ENCODE data around the gene KCNIP4.
"Not testable (repeated sequence)": the region's sequence is repeated elsewhere in the genome, so short reads cannot be mapped to it uniquely, and the experiment has no call there.

Gene KCNIP4

DNA sequence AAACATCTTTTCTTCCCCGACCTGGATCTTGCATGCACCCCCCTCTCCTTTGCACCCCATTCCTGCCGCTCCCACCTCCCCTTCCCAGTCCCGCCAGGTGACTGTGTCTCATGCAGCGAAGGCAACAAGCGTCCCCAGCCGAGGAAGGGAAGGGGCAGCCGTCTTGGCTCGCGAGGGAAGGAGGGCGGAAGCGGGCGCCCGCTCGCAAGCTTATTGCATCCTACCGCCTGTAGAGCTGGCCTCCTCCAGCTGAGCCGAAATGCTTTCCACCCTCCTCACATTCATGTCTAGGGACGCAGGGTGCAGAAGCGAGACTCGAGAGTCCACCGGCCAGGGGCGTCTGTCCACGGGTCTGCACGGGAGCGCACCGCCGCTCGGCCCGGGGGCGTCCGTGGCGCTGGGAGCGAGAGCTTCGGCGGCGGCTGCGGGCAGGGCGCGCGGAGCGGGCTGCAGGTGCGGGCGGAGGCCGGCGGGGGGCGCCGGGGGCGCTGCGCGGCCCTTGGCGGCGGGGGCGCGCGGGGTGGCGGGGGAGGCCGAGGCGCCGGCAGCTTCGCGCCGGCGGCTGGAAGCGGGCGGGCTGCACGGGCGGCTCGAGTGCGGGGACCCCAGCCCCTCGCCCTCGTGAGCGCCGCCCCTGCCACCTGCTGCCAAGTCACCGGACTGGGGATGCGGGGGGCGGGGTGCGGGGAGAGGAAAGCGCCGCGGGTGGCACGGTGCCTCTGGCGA is at the start of gene KCNIP4:
KCNIP4 (minus strand) TSS at position 426 of the 726 bp plus-strand sequence.
- DNase-seq = no peak

- DNase-seq = not testable (repeated sequence)
These were observed 48.0 kb upstream of the KCNIP4 start for GRCh38 chr4:21996618-21997017.

DNA sequence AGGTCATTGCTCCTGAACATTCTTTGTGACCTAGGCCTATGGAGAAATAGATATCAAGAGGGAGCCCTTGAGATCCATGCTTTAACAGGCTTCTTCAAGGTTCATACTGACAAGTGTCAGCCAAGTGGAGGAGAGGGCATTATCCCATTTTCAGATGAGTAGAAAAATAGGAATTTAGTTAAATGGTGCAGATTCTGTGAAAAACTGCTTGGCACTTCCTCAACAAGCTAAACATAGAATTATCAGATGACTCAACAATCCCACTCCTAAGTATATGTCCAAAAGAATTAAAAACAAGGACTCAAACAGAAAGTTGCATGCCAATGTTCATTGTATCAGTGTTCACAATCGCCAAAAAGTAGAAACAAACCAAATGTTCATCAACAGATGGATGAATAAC is 43.8 kb upstream of the KCNIP4 start:
- DNase-seq = no peak

DNA sequence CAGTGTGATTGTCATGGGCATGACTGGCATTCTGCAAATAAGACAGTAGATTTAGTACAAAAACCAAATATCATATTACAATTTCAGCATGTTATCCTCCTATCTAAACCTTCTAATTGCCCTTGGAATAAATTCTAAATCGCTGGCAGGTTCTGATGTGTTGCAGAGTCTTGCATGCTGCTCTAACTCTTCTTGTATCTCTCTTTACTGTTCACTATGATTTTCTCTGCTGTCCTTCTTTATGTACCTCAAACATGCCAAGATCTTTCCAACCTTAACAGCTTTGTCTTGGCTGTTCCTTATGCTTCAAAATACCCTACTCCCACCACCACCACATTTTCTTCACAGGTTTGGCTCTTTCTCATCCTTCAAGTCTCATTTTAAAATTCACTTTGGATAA is 43.0 kb upstream of the KCNIP4 start:
- no peak for DNase-seq

DNA sequence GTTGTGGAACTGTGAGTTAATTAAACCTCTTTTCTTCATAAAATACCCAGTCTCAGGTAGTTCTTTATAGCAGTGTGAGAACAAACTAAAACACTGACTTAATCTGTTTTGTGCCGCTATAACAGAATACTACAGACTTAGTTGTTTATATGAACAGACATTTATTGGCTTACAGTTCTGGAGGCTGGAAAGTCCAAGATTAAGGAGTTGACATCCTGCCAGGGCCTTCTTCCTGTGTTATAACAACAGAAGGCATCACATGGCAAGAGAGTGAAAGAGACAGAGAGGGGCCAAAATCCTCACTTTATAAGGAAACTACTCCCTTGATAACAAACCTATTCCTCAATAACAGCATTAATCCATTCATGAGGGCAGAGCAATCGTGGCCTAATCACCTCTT is 42.5 kb upstream of the KCNIP4 start:
- no peak for DNase-seq

- DNase-seq = no peak
These were observed 40.8 kb upstream of the KCNIP4 start for GRCh38 chr4:21989351-21989750.

DNA sequence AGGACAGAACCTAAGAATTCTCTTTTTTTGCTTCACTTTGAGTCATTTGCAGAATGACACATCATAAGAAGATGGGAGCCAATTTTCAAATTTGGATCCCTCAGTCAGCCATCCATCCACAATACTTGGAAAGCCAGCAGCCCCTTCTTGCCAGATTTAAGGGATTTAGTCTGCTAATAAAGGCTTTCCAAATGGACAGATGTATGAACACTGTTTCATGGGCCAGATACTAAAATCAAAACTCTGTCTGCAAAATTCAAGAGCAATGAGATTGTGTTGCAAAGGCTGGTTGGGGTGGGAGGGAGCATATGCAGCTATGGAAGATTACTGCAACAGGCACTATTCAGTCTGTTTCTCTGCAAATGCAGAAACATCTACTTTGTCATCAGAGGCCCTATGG is 37.7 kb upstream of the KCNIP4 start:
- DNase-seq = no peak

DNA sequence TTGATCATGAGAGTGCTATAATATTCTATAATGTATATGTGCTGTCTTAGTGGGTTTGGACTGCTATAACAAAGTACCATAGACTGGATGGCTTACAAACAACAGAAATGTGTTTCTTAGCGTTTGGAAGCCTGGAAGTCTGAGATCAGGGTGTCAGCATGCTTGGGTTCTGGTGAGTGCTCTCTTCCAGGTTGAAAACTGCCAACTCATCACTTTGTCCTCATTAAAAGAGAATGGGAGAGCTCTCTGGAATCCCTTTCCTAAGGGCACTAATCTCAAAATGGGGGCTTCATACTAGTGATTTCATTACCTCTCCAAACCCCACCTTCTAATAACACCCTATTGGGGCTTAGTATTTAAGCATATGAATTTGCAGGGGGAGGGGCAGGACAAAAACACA is 33.5 kb upstream of the KCNIP4 start:
- DNase-seq = no peak

DNA sequence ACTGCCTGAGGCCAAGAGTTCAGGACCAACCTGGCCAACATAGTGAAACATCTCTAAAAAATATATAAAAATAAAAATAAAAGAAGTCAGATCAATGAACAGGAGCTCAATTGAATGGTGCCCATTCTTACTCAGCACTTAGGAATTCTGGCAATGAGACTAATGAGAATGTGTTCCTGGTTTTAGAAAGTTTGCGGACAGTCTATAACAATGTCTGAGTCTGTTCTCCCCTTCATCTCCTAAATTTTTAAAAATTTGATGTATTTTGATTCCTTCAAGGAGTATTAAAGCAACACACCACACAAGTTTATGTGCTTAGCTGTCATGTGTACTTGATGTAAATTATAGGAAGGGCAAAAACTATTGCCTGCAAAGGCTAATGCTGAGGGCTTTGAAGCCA is 30.6 kb upstream of the KCNIP4 start:
- DNase-seq = no peak

GRCh38 chr4:21976166-21976565 is 27.6 kb upstream of the KCNIP4 start:
- DNase-seq = no peak

DNA sequence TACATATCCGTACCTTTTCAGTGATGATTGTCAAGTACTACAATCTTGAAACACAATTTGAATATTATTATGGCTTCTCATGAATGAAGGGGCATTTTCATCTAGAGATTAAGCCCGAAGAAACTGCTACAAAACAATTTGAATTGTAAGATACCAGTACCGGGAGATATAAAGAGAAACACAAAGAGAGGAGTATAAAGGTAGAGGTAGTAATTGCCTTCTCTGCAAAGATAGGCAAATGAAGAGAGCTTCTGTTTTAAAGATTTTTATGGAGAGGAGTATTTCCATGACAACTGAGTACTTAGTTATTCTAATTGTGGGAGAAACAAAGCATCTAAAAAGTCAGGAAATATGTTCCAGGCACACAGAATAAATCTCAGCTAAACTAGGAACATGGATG is 25.3 kb upstream of the KCNIP4 start:
- DNase-seq = no peak

DNA sequence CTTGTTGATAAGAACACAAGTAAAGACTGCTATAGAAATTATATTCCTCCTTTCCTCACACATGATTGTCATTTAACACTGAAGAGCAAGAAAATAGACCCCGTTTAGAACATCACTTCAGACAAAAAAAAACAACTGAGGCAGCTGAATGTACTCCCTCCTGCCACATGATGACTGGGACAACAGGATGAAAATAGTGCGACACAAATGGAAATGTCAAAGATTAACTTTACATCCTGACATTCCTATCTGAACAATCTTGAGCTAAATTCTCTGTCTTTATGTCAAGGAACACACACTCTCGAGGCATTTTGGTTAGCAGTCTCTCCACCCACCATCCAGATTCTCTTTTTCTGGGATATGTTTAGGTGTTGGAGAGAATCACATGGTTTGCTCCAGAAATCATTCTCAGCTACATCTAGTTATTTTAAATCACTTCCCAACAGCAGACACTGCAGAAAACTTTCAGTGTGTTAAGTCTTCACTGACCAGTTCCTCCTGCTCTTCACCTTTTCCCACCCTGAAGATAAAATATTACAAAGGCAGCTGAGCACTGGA is 16.3 kb upstream of the KCNIP4 start:
- no peak for DNase-seq

- no peak for DNase-seq
These were observed 14.1 kb upstream of the KCNIP4 start for GRCh38 chr4:21962691-21963090.

DNA sequence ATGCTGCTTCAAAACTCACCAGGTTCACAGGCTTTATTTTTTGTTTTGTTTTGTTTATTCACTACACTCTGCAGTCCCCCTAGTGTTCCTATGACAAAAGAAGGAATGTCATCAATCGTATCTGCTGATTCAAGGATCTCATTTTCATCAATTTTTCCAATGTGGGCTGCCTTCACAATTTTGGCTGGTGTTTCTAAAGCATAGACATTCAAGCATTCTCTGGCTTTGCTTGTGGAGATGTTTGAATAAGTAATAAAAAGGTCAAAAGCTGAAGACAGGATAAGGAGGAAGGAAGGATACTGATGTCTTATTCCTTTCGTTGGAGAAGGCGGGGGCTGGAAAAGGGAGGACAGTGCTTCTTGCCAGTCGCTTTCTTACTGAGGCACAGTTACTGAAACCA is 12.2 kb upstream of the KCNIP4 start:
- no peak for DNase-seq

- DNase-seq = no peak
These were observed 6.3 kb upstream of the KCNIP4 start for GRCh38 chr4:21954916-21955315.

DNA sequence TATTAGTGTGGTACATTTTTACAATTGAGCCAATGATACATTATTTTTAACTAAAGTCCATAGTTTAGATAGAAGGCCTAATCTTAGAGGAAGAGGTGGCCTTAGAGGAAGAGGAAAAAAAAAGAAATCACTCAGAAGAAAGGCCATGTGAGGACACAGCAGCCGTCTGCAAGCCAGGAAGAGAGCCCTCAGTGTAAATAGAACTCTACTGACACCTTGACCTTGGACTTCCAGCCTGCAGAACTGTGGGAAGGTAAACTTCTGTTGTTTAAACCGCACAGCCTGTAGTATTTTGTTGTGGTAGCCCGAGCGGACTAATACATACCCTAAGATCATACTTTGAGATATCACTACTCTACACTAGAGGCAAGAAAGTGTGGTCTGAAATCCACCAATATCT is 5.1 kb upstream of the KCNIP4 start:
- DNase-seq = no peak

GRCh38 chr4:21952549-21952948 is 4.0 kb upstream of the KCNIP4 start:
- DNase-seq = no peak

DNA sequence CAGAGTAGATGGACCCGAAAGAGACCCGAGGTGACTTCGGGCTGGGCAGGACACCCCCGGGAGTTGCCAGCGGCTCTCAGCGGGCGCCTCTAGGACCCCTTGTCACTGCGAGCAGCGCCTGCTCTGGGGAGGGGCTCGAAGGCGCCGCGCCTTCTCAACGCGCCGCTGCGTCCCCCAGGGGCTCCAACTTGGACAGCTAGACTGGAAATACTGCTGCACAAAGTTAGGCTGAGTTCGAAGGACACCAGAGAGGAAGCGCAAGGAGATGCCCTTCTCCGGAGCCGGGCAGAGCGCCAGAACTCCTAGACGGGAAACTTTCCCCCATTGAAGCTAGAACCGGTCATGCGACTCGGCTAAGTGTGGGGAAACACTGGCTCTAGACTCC is 493 bp upstream of the KCNIP4 start:
- DNase-seq = no peak

GRCh38 chr4:21947791-21948346 is 703 bp downstream of the KCNIP4 start:
- no peak for DNase-seq

DNA sequence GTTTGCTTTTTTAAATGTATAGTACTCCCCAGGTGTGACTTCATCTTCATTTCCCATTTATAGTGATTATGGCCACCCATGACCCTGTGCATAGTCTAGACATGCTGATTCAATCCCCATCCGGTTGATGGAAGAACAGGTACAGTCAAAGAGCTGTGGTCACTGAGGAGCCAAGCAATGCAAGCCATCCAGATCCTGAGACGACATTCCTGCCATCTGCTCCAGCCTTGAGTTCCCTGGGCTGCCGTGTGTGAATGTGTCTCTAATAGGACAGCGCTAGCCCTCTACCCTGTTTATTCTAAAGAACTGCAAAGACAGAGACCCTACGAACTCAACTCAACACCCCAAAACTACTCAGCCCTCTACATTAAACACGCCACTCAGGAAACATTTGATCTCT is 1.7 kb downstream of the KCNIP4 start:
- no peak for DNase-seq

GRCh38 chr4:21921526-21922180 is 26.9 kb downstream of the KCNIP4 start:
- DNase-seq = no peak

- DNase-seq = no peak
These were observed 32.8 kb downstream of the KCNIP4 start for GRCh38 chr4:21915761-21916160.

GRCh38 chr4:21901831-21902230 is 46.7 kb downstream of the KCNIP4 start:
- no peak for DNase-seq

- DNase-seq = no peak
These were observed 47.3 kb downstream of the KCNIP4 start for GRCh38 chr4:21901281-21901680.
